Prostate gland (tissue), 2 donors: ENCODE results near the gene SAMD4A.

Source experiments
- CTCF ChIP-seq, 4 experiments: fragments of 200-600 bp in 2 of 4; fragments of 450-650 bp in 2 of 4; sonication (generic) in 2 of 4; IDR thresholded peaks; 1 replicate in 3 of 4; 2 replicates in 1 of 4; pipeline ENCODE4 v1.5.1; 2016 to 2019; ENCODE audit warnings: antibody characterized with exemption in 4 of 4, mild to moderate bottlenecking in 2 of 4, moderate library complexity in 2 of 4
- POLR2AphosphoS5 ChIP-seq: sonication (generic); formaldehyde crosslinking; IDR thresholded peaks from one replicate; pipeline ENCODE4 v1.6.1; 2017; ENCODE audit warnings: antibody characterized with exemption

- TF ChIP-seq POLR2AphosphoS5 (no peak), CTCF (IDR thresholded peaks at IDR 0.05) (no peak)
These were observed 193.2 kb downstream of the SAMD4A start for GRCh38 chr14:54759982-54760585.
